GM13976 (cell line): Measurements from ENCODE around the gene CLOCK.

Experiments
- DNase-seq: peaks from one replicate; pipeline ENCODE4 v3.0.0; 2012; ENCODE audit warnings: low spot score
- in situ Hi-C: fragments of 300-500 bp; cut with MboI; formaldehyde crosslinking; loops from one replicate; pipeline ENCODE4 v1.12.0; 2022; ENCODE audit warnings: low sequenced_read_pairs, mixed read lengths, inconsistent platforms; ENCODE audit not compliant: unreplicated experiment
- TF ChIP-seq, protein P1 (sequence below): IDR thresholded peaks from 2 replicates; pipeline ENCODE4 v1.5.1; 2012; ENCODE audit warnings: borderline replicate concordance, mild to moderate bottlenecking; ENCODE audit not compliant: insufficient read depth; ENCODE audit errors: extremely low read depth, missing control alignments, control extremely low read depth

Gene CLOCK

DNA sequence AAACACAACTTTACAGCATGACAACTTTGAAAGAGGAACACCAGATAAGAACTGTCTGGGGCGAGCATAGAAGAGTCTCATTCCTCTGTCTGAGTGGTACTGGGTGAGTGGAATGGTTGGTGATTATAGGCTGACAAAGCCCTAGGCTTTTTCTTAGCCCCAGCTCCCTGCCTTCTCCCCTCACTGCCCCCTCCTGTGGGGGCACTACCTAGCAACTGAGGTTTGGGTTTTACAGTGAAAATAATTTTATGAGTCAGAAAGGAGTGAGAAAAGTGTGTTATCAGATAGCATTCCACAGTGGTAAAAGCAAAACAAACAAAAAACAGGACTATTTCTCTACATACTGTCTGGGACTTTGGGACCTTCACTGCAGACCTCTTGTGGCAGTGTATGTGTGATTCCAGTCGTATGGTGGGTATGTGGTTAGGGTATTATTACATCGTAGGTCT is 161.5 kb downstream of the CLOCK start:
- TF ChIP-seq, protein P1, sequence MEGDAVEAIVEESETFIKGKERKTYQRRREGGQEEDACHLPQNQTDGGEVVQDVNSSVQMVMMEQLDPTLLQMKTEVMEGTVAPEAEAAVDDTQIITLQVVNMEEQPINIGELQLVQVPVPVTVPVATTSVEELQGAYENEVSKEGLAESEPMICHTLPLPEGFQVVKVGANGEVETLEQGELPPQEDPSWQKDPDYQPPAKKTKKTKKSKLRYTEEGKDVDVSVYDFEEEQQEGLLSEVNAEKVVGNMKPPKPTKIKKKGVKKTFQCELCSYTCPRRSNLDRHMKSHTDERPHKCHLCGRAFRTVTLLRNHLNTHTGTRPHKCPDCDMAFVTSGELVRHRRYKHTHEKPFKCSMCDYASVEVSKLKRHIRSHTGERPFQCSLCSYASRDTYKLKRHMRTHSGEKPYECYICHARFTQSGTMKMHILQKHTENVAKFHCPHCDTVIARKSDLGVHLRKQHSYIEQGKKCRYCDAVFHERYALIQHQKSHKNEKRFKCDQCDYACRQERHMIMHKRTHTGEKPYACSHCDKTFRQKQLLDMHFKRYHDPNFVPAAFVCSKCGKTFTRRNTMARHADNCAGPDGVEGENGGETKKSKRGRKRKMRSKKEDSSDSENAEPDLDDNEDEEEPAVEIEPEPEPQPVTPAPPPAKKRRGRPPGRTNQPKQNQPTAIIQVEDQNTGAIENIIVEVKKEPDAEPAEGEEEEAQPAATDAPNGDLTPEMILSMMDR: no peak
- in situ Hi-C loops: no loop called here
- DNase-seq: no peak

DNA sequence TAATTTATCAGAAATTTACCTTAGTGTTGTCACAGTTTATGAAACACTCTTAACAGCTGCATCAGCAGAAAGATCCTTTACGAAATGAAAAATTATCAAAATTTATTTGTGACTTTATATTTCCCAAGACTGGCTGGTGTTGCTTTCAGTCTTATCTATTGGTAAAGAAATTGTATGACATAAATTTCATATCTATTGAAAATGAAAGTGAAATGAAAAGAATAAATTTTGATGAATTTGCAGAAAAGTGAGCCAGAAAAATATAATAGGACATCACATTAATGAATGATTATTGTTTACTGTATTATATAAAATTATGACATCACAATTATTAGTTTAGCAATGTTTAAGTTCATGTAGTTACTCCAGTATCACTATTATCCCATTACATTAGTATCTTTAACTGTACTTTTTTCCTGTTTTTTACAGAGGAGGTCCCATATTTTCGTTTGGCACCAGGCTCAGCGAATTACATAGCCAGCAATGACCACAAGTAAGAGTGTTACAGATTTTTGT is 164.2 kb downstream of the CLOCK start:
- TF ChIP-seq, protein P1: no peak
- in situ Hi-C loops: no loop called here

DNA sequence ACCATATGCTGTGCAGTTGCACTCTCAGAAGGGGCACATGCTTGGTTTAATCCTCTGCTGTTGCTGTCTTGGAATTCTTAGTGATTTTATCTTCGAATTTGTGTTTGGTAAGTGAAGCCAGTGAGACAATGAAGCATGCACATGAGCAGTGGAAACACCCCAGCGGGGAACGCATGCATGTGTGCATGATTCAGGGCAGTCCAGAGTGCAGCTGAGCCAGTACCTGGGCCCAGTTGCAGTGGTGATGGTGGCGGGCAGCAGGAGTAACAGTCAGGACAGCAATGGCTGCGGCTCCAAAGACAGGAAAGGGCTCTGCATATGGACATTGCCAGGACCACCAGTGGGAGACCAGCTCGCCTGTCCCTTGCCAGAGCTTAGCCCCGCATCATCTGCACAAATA is 165.2 kb downstream of the CLOCK start:
- in situ Hi-C loops: no loop called here
- TF ChIP-seq, protein P1: no peak
- DNase-seq: no peak

More for the DNA sequence above, 164.2 kb downstream of the CLOCK start:
- no peak for DNase-seq

DNA sequence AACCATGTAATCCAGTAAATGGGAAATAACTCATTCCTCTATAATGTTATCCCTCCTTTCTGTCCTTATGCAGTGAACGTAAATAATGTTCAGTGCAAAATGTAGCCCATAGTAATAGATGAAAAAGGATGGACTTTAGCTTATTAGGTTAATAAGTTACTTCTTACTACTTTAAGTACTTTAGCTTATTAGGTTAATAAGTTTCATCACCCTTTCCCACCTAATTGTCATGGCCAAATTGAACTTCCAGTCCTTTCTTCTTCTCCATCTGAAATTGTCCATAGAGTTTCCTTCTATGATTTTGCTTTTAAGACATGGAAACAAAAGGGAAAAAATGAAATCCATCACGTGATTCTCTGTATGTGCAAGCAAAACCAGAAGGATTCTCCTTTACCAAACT is 166.1 kb downstream of the CLOCK start:
- TF ChIP-seq, protein P1: no peak
- in situ Hi-C loops: no loop called here
- DNase-seq: no peak

- DNase-seq: no peak
- in situ Hi-C loops: no loop called here
- TF ChIP-seq, protein P1: no peak
Measured at GRCh38 chr4:55378617-55379467, 167.9 kb downstream of the CLOCK start.
